Naive B cell (primary cell): ENCODE data around the gene PHF12. TPM values are rescaled to one million over a fixed set of nuclear protein-coding genes. Genes with fewer than 3 reads are reported as not detected.

ENCODE experiments used
- ATAC-seq, 2 donors: fragments of 150-1000 bp; cut with Tn5 transposase; 2 replicates each; pipeline ENCODE4 v1.10.0; 2021; ENCODE audit warnings: low read depth in 2 of 2, mild to moderate bottlenecking in 2 of 2, moderate library complexity in 2 of 2
- DNase-seq: peaks from one replicate; pipeline ENCODE4 v3.0.0; 2022
- H3K27ac Mint-ChIP-seq, 6 donors: one replicate each; pipeline ENCODE4 v1.8.0; 2020 to 2022; ENCODE audit warnings: mild to moderate bottlenecking in 6 of 6, mixed read lengths in 6 of 6, moderate library complexity in 5 of 6, inconsistent platforms in 2 of 6
- H3K27me3 Mint-ChIP-seq, 3 donors: one replicate each; pipeline ENCODE4 v1.8.0; 2021 to 2022; ENCODE audit warnings: mixed read lengths in 3 of 3, mild to moderate bottlenecking in 1 of 3
- H3K36me3 Mint-ChIP-seq, 2 donors: one replicate each; pipeline ENCODE4 v1.8.0; 2020 to 2022; ENCODE audit warnings: mixed read lengths in 2 of 2, inconsistent platforms in 1 of 2, mild to moderate bottlenecking in 1 of 2
- H3K4me1 Mint-ChIP-seq, 3 donors: one replicate each; pipeline ENCODE4 v1.8.0; 2020 to 2022; ENCODE audit warnings: mixed read lengths in 3 of 3, inconsistent platforms in 1 of 3, mild to moderate bottlenecking in 1 of 3, moderate library complexity in 1 of 3
- H3K4me3 Mint-ChIP-seq, 8 donors: one replicate each; pipeline ENCODE4 v1.8.0; 2020 to 2022; ENCODE audit warnings: mild to moderate bottlenecking in 8 of 8, mixed read lengths in 8 of 8, moderate library complexity in 8 of 8, inconsistent platforms in 2 of 8
- H3K9me3 Mint-ChIP-seq, 7 donors: one replicate each; pipeline ENCODE4 v1.8.0; 2020 to 2022; ENCODE audit warnings: mixed read lengths in 7 of 7, mild to moderate bottlenecking in 5 of 7, inconsistent platforms in 2 of 7, moderate library complexity in 1 of 7
- polyA plus RNA-seq, 6 donors: library from polyadenylated mRNA; unstranded; fragments of 300-500 nt; fragmentation: Illumina TruSeq; gene quantifications; one replicate each; pipeline ENCODE4 v1.2.3, GENCODE V29; 2021; ENCODE audit warnings: low read depth in 6 of 6

PHF12 gene
- 10 to 100 TPM in 1 of 6 donors, 1 to 10 TPM in 4, under 1 TPM in 1; 0.71 to 11.8 (median 5.5) TPM for polyA plus RNA-seq

- peak within 1 kb of the TSS; percentile 53 to 95 (median 86) for H3K27ac Mint-ChIP-seq
Measured at GRCh38 chr17:28951428-28951990, at the start of gene PHF12. Gene PHF12, minus strand, starts transcription at chr17:28951518. Its CDS starts 558 bp downstream, at chr17:28950960.

GRCh38 chr17:29000973-29001372 is 49.7 kb upstream of the PHF12 start:
- H3K4me1 Mint-ChIP-seq: peaks cover 0 to 4% (median 1%) of the 10 kb centered on the region in 3 donors
- DNase-seq (no peak), ATAC-seq (no peak)
- no peak overlapping the region for H3K4me3 Mint-ChIP-seq
- peaks cover 0 to 4% (median 0%) of the 10 kb centered on the region in 7 donors for H3K9me3 Mint-ChIP-seq
- no peak overlapping the region for H3K27ac Mint-ChIP-seq
- peaks cover 30 to 87% (median 77%) of the 10 kb centered on the region in 3 donors for H3K27me3 Mint-ChIP-seq
- H3K36me3 Mint-ChIP-seq: peaks cover 0 to 10% of the 10 kb centered on the region in 2 donors

More at GRCh38 chr17:28951428-28951990, at the start of gene PHF12:
- DNase-seq (peak; percentile 100), ATAC-seq (peak; percentile 61 to 62)
- Mint-ChIP-seq H3K4me1 (peaks cover 5 to 27% (median 18%) of the 10 kb centered on the region in 3 donors), H3K36me3 (no peaks in the 10 kb centered on the region), H3K4me3 (peak within 1 kb of the TSS in 7 of 8 donors; percentile 95 to 99 (median 97)), H3K27me3 (no peaks in the 10 kb centered on the region), H3K9me3 (no peaks in the 10 kb centered on the region)

- peaks cover 29 to 83% (median 73%) of the 10 kb centered on the region in 3 donors for H3K27me3 Mint-ChIP-seq
- DNase-seq (no peak), ATAC-seq (no peak)
- H3K36me3 Mint-ChIP-seq: peaks cover 0 to 6% of the 10 kb centered on the region in 2 donors
- no peak overlapping the region for H3K4me3 Mint-ChIP-seq
- H3K4me1 Mint-ChIP-seq: no peaks in the 10 kb centered on the region
- no peak overlapping the region for H3K27ac Mint-ChIP-seq
- H3K9me3 Mint-ChIP-seq: peaks cover 0 to 2% (median 0%) of the 10 kb centered on the region in 7 donors
Measured at GRCh38 chr17:28999206-28999605, 47.9 kb upstream of the PHF12 start.

GRCh38 chr17:28997806-28998205 is 46.5 kb upstream of the PHF12 start:
- Mint-ChIP-seq H3K4me3 (no peak overlapping the region), H3K27me3 (peaks cover 22 to 82% (median 59%) of the 10 kb centered on the region in 3 donors), H3K36me3 (no peaks in the 10 kb centered on the region), H3K4me1 (no peaks in the 10 kb centered on the region), H3K9me3 (no peaks in the 10 kb centered on the region), H3K27ac (no peak overlapping the region)
- ATAC-seq (no peak), DNase-seq (no peak)

- no peaks in the 10 kb centered on the region for H3K9me3 Mint-ChIP-seq
- no peak for DNase-seq
- peaks cover 22 to 77% (median 50%) of the 10 kb centered on the region in 3 donors for H3K27me3 Mint-ChIP-seq
- no peaks in the 10 kb centered on the region for H3K36me3 Mint-ChIP-seq
- no peaks in the 10 kb centered on the region for H3K4me1 Mint-ChIP-seq
- no peak for ATAC-seq
- H3K27ac Mint-ChIP-seq: no peak overlapping the region
- no peak overlapping the region for H3K4me3 Mint-ChIP-seq
Measured at GRCh38 chr17:28996554-28997096, 45.3 kb upstream of the PHF12 start.

- no peak overlapping the region for H3K27ac Mint-ChIP-seq
- ATAC-seq (no peak), DNase-seq (no peak)
- H3K4me1 Mint-ChIP-seq: no peaks in the 10 kb centered on the region
- peaks cover 6 to 63% (median 34%) of the 10 kb centered on the region in 3 donors for H3K27me3 Mint-ChIP-seq
- H3K36me3 Mint-ChIP-seq: no peaks in the 10 kb centered on the region
- no peak overlapping the region for H3K4me3 Mint-ChIP-seq
- H3K9me3 Mint-ChIP-seq: no peaks in the 10 kb centered on the region
Measured at GRCh38 chr17:28993645-28994426, 42.5 kb upstream of the PHF12 start.

- Mint-ChIP-seq H3K27ac (peak overlapping the region in 1 of 6 donors; percentile 85), H3K27me3 (peaks cover 8 to 65% (median 34%) of the 10 kb centered on the region in 3 donors), H3K4me1 (no peaks in the 10 kb centered on the region), H3K36me3 (no peaks in the 10 kb centered on the region), H3K4me3 (no peak overlapping the region), H3K9me3 (no peaks in the 10 kb centered on the region)
- DNase-seq (no peak), ATAC-seq (no peak)
Measured at GRCh38 chr17:28992625-28993600, 41.6 kb upstream of the PHF12 start.

GRCh38 chr17:28992185-28992584 is 40.9 kb upstream of the PHF12 start:
- ATAC-seq (no peak), DNase-seq (no peak)
- Mint-ChIP-seq H3K9me3 (no peaks in the 10 kb centered on the region), H3K27me3 (peaks cover 11 to 60% (median 30%) of the 10 kb centered on the region in 3 donors), H3K4me1 (no peaks in the 10 kb centered on the region), H3K27ac (no peak overlapping the region), H3K36me3 (no peaks in the 10 kb centered on the region), H3K4me3 (peak overlapping the region in 1 of 8 donors; percentile 7)

- peaks cover 9 to 60% (median 26%) of the 10 kb centered on the region in 3 donors for H3K27me3 Mint-ChIP-seq
- no peaks in the 10 kb centered on the region for H3K9me3 Mint-ChIP-seq
- ATAC-seq: no peak
- no peak for DNase-seq
- peak overlapping the region in 1 of 8 donors; percentile 7 for H3K4me3 Mint-ChIP-seq
- no peaks in the 10 kb centered on the region for H3K4me1 Mint-ChIP-seq
- H3K27ac Mint-ChIP-seq: no peak overlapping the region
- no peaks in the 10 kb centered on the region for H3K36me3 Mint-ChIP-seq
Measured at GRCh38 chr17:28991779-28992178, 40.5 kb upstream of the PHF12 start.

- Mint-ChIP-seq H3K36me3 (no peaks in the 10 kb centered on the region), H3K9me3 (no peaks in the 10 kb centered on the region), H3K27ac (no peak overlapping the region), H3K4me3 (peak overlapping the region in 1 of 8 donors; percentile 30), H3K27me3 (peaks cover 7 to 48% (median 13%) of the 10 kb centered on the region in 3 donors), H3K4me1 (no peaks in the 10 kb centered on the region)
- DNase-seq (no peak), ATAC-seq (no peak)
Measured at GRCh38 chr17:28989028-28989427, 37.7 kb upstream of the PHF12 start.

- ATAC-seq (no peak), DNase-seq (no peak)
- Mint-ChIP-seq H3K36me3 (no peaks in the 10 kb centered on the region), H3K4me3 (no peak overlapping the region), H3K4me1 (peaks cover 1 to 5% (median 2%) of the 10 kb centered on the region in 3 donors), H3K27ac (peak overlapping the region in 1 of 6 donors; percentile 19), H3K27me3 (peaks cover 7 to 42% (median 13%) of the 10 kb centered on the region in 3 donors), H3K9me3 (no peaks in the 10 kb centered on the region)
Measured at GRCh38 chr17:28988475-28988874, 37.2 kb upstream of the PHF12 start.

GRCh38 chr17:28986714-28987655 is 35.7 kb upstream of the PHF12 start:
- ATAC-seq (no peak), DNase-seq (no peak)
- Mint-ChIP-seq H3K9me3 (no peaks in the 10 kb centered on the region), H3K27ac (peak overlapping the region in 1 of 6 donors; percentile 69), H3K4me1 (peaks cover 16 to 19% (median 17%) of the 10 kb centered on the region in 3 donors), H3K27me3 (peaks cover 7 to 34% (median 13%) of the 10 kb centered on the region in 3 donors), H3K36me3 (no peaks in the 10 kb centered on the region), H3K4me3 (peak overlapping the region in 1 of 8 donors; percentile 28)
